RCC 7860 (cell line): ENCODE data around the gene PALLD.

Experiments
- DNase-seq: peaks from one replicate; pipeline ENCODE4 v3.0.0-alpha.2; 2015; ENCODE audit warnings: low spot score
- FAIRE-seq: peaks from 2 replicates; lab custom pipeline; 2012; peaks lifted over from hg19 to GRCh38; lab: Jason Lieb, UNC

Gene PALLD

GRCh38 chr4:168614281-168615057, 117.6 kb downstream of the PALLD start:
- FAIRE-seq (no peak), DNase-seq (no peak)

DNA sequence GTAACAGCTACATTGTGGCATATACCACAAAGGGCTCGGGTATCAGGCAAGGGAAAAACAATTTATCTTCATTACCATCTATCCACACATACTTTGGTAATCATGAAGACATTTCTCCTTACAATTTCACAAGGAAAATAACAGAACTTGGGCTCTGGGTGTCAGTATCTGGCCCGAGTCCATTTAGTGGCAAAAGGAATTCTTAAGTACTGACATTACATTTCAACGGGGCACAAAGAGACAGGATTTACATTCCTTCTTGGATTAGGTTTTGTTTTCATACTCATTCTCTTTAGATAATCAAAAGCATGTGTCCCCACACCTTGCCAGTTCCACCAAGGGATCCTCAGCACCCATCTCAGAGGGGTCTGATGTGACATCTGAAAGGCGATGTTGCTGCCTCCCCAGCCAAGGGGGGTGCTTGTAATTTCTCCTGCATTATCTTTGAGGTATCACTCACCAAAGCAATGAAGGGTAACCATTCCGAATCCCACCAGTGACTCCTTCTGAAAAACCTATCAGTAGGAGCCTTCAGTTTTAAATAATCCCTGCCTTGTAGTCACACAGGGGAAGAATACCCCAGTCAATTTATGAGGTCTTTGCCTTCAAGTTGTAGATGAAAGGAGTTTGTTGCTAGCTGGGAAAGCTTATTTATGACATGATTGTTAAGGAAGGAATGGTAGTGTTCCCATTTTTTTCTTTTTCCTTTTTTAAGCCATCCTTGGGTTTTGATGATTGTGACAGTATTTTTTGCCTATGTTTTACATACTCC, 118.6 kb downstream of the PALLD start:
- peak; percentile 54 for DNase-seq
- FAIRE-seq = no peak

GRCh38 chr4:168618577-168619265, 121.9 kb downstream of the PALLD start:
- FAIRE-seq (peak; percentile 82), DNase-seq (peak; percentile 96)

- FAIRE-seq = no peak
- DNase-seq = peak; percentile 89
These were observed 122.4 kb downstream of the PALLD start for GRCh38 chr4:168619266-168619631.

GRCh38 chr4:168621806-168622589, 125.1 kb downstream of the PALLD start:
- FAIRE-seq = no peak

DNA sequence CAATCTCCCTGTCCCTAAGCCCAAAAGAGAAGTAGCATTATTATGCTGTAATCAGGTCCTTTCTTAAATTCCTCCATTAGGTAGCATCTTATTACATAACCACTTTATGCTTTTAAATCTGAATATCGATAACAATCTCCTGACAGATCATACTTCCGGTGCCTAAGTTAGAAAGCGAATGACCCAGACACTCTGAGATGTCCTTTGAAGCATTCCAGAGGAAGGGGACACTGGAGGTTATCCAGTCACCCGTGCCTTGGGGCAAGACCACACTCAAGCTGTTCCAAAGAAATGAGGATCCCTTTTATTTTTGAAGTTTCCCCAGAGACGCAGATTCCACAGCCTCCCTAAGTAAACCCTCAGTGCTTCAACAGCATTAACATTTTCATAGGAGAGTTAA, 125.7 kb downstream of the PALLD start:
- no peak for FAIRE-seq

More at GRCh38 chr4:168621806-168622589, 125.1 kb downstream of the PALLD start:
- peak; percentile 74 for DNase-seq

GRCh38 chr4:168623011-168623410, 126.2 kb downstream of the PALLD start:
- FAIRE-seq = no peak
- DNase-seq = no peak

More for the DNA sequence above, 125.7 kb downstream of the PALLD start:
- DNase-seq = no peak

- DNase-seq (no peak), FAIRE-seq (no peak)
These were observed 126.6 kb downstream of the PALLD start for GRCh38 chr4:168623484-168623883.

- FAIRE-seq = no peak
These were observed 131.4 kb downstream of the PALLD start for GRCh38 chr4:168628251-168628650.

GRCh38 chr4:168629566-168629965, 132.7 kb downstream of the PALLD start:
- FAIRE-seq = no peak
- DNase-seq = no peak

More at GRCh38 chr4:168628251-168628650, 131.4 kb downstream of the PALLD start:
- no peak for DNase-seq

DNA sequence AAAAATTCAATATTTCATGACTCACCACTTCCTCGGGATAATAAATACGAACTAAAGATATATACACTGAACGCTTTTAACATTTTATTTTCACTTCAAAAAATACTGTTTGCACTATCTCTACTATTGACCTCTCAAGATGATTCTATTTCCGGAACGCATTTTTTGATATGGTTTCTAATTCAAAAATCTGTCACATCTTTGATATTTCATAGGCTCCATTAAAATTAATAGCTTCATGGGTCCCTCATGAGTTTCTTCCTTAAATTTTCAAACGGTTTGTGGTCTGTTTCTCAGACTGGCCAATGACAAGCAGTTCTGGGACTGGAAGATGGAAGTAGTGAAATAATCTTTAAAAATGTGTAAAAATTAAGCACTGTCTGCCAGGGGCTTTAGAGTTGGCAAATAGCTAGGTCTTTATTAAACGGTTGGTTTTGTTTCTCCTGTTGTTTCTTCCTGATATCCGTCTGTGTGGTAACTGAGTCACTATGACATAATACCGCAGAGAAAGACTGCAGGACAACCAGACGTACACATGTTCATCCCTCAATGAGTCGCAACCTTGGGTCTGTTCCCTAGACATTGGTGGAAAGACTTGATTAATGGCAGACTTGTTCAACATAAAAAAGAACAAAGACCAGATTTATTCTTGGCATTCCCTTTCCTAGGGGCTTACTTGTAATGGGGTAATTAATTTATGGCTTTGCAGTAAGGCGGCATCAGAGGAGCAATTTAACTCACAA, 133.8 kb downstream of the PALLD start:
- DNase-seq (peak; percentile 95), FAIRE-seq (peak; percentile 91)

- DNase-seq (peak; percentile 72), FAIRE-seq (no peak)
These were observed 134.7 kb downstream of the PALLD start for GRCh38 chr4:168631241-168632162.

DNA sequence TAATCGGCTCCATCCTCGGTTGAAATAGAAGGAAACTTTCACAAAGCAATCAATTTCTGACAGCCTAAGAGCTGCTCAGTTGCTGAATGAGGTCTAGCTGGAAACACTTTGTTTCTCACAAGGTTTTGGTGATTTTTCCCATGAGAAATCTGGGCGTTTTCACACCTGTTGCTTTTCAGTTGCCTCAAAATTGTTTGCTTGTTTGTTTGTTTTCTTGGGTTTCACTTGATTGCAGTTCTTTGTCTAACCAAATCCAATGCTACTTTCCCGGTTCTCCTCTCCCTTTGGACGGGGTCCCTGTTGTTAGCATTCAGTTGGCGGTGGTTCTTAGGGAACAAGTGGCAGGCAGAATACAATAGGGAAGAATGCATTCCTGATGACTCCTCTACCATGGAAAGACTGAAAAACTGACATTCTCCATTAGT, 135.5 kb downstream of the PALLD start:
- FAIRE-seq (no peak), DNase-seq (peak; percentile 41)

DNA sequence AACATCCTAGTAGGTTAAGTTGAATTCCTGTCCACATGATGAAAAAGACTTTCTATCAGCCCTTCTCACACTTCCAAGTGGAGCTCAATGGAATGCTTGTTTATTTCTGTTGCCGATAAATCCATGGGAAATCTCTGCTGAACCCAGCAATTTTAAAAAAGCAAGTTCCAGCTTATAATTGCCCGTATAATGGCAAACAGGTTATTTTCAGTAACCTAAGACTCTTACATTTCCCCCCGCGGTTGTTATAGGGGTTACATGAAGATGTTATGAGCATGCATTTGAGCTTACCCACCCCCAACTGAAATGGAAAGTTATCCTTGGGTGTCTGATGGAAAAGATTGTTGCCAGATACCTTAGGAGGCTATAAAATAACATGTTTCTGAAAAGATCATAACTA, 136.2 kb downstream of the PALLD start:
- DNase-seq = peak; percentile 23
- no peak for FAIRE-seq

GRCh38 chr4:168633496-168633895, 136.6 kb downstream of the PALLD start:
- FAIRE-seq (no peak), DNase-seq (no peak)

DNA sequence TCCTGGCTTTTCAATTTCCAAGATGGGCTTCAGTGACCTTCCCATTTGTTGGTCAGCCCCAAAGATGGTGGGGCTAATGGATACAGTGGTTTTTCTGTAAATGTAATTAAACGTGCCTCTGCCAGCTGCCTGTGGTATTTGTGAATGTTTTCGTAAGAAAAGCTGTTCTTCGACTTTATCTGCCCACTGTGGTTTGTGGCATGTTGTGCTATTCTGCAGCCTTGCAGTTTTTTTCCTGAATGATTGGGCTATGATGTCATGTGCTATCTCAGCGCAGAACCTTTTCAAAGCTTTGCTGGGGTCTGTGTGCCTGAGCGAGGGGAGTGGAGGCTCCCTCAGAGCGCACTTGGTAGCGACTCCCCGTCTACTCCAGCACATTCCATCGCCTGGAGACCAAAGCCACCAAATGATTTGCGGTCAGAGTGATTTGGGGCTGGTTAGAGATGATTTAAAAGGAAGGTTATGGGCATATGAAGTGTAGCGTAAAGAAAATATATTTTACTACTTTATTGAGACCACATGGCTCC, 137.5 kb downstream of the PALLD start:
- DNase-seq (peak; percentile 99), FAIRE-seq (peak; percentile 98)

- no peak for DNase-seq
- no peak for FAIRE-seq
These were observed 139.2 kb downstream of the PALLD start for GRCh38 chr4:168636040-168636439.

DNA sequence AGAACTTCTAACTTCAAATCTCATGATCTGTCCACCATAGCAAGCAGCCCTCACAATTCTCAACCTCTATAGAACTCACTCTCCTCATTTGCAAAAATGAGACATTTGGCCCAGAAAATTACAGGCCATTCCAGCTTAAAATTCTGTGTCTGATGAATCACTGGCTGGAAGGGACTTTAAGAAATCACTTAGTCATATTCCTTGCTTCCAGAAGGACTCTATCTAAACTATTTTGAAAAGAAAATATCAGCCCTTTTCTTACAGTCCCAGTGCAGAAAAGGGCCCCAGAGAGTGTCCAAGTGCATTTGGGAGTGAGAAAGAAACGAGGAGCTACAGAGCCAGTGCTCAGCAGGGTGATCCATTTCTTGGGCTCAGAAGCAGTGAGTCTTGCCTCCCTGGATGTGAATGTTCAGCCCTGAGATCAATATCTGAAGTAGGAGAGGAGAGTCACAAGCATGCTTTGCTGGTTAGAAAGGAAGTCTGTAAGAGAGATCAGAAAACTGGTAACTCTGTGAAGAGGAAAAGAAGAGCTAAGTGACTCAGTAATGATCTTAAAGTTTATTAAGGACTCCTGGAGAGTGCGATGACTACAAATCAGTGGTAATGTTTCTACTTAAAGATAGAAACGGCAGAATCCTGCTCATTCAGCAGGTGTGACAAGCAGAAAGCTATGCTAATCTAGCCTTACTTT, 139.8 kb downstream of the PALLD start:
- peak; percentile 75 for DNase-seq
- peak; percentile 86 for FAIRE-seq
